ENCODE measurements around the gene RNF123.

DNA sequence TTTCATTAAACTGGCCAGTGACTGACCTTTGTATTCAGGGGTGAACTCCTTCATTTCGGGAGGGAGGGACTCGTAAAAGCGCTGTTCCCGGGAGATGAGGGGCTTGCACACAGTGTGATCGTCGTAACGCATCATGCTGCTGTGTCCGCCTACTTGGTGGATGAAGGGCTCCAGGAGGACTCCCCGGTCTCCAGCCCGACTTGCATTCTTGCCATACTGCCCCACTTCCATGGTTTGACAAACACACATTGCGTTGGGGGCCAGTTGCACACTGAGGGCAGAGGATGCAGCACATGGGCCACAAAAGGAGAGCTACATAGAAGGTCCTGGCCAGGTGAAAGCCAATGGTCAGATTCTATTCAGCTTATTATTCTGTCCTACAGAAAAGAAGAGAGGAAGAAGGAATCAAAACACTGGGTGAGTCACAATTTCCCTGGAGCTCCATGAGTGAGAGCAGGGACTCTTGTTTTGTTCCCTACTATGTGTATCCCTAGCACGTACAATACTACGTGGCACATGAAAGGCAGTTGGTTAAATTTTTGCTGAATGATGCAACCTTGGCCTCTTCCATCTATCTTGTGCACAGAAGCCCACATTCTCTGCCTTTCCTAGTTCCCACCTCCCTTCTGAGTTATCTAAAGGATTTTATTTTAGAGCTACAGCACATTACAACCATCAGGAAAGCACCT is 58.6 kb downstream of the RNF123 start:
- TF ChIP-seq POLR2A (IDR thresholded peaks at IDR 0.05) = no peak
- TF ChIP-seq, protein P1, sequence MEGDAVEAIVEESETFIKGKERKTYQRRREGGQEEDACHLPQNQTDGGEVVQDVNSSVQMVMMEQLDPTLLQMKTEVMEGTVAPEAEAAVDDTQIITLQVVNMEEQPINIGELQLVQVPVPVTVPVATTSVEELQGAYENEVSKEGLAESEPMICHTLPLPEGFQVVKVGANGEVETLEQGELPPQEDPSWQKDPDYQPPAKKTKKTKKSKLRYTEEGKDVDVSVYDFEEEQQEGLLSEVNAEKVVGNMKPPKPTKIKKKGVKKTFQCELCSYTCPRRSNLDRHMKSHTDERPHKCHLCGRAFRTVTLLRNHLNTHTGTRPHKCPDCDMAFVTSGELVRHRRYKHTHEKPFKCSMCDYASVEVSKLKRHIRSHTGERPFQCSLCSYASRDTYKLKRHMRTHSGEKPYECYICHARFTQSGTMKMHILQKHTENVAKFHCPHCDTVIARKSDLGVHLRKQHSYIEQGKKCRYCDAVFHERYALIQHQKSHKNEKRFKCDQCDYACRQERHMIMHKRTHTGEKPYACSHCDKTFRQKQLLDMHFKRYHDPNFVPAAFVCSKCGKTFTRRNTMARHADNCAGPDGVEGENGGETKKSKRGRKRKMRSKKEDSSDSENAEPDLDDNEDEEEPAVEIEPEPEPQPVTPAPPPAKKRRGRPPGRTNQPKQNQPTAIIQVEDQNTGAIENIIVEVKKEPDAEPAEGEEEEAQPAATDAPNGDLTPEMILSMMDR (IDR thresholded peaks at IDR 0.05) = no peak
- no peak for TF ChIP-seq POLR2AphosphoS5 (IDR thresholded peaks at IDR 0.05; ENCODE audit: insufficient read depth in 1 of 2, low read depth in 1 of 2)

All from vagina (tissue), 2 donors.